Head of caudate nucleus (tissue), 42 donors: ENCODE data around the gene ZNF775.

Experiments
- DNase-seq, 42 donors: peaks; one replicate each; pipeline versions ENCODE4 v3.0.0 to v3.0.0-alpha.2; 2020 to 2021; ENCODE audit warnings: mixed read lengths in 7 of 42
- intact Hi-C: fragments of 100-400 bp; cut with DNase I; formaldehyde crosslinking; loops from one replicate; pipeline ENCODE4 v1.15.0; 2022

The ZNF775 gene

GRCh38 chr7:150365673-150366398 is 13.3 kb upstream of the ZNF775 start:
- DNase-seq: no peak
- intact Hi-C loops: loop anchor here (5.0 kb wide), 1 partner anchor 41 kb away; a partner anchor contains a TSS

- intact Hi-C loops: loop anchor here (5.0 kb wide), 1 partner anchor 40 kb away; a partner anchor contains a TSS
- DNase-seq: no peak
Measured at GRCh38 chr7:150367677-150368095, 11.4 kb upstream of the ZNF775 start.

GRCh38 chr7:150368096-150368883 is 10.8 kb upstream of the ZNF775 start, which contains the start of gene REPIN1:
Gene REPIN1 (plus strand): TSS chr7:150368822. CDS start chr7:150369712, 890 bp downstream.
- intact Hi-C loops: loop anchor here (5.0 kb wide), 1 partner anchor 39 kb away; a partner anchor contains a TSS
- peak; percentile 78 to 98 (median 93) for DNase-seq

GRCh38 chr7:150368884-150369747 is 10.0 kb upstream of the ZNF775 start:
- intact Hi-C loops: loop anchor here (5.0 kb wide), 1 partner anchor 38 kb away; a partner anchor contains a TSS
- peak in 40 of 42 donors; percentile 52 to 88 (median 72) for DNase-seq

GRCh38 chr7:150369748-150370501 is 9.2 kb upstream of the ZNF775 start:
- peak in 4 of 42 donors; percentile 23 to 45 (median 41) for DNase-seq
- intact Hi-C loops: loop anchor here (5.0 to 10.0 kb wide), 3 partner anchors 37 to 655 kb away; partner anchors contain the start of gene ATP6V0E2

GRCh38 chr7:150370612-150371071 is 8.5 kb upstream of the ZNF775 start:
- intact Hi-C loops: loop anchor here (10.0 kb wide), 2 partner anchors 496 to 656 kb away; partner anchors contain the start of gene ATP6V0E2
- DNase-seq: peak in 1 of 42 donors; percentile 23

GRCh38 chr7:150371131-150371995 is 7.8 kb upstream of the ZNF775 start:
- peak in 2 of 42 donors; percentile 13 to 23 for DNase-seq
- intact Hi-C loops: loop anchor here (10.0 kb wide), 2 partner anchors 497 to 657 kb away; partner anchors contain the start of gene ATP6V0E2

GRCh38 chr7:150371996-150372270 is 7.2 kb upstream of the ZNF775 start:
- intact Hi-C loops: loop anchor here (10.0 kb wide), 2 partner anchors 497 to 657 kb away; partner anchors contain the start of gene ATP6V0E2
- DNase-seq: no peak

- DNase-seq: peak in 2 of 42 donors; percentile 26 to 34
- intact Hi-C loops: loop anchor here (10.0 kb wide), 2 partner anchors 498 to 658 kb away; partner anchors contain the start of gene ATP6V0E2
Measured at GRCh38 chr7:150372271-150373048, 6.7 kb upstream of the ZNF775 start.

- intact Hi-C loops: loop anchor here (10.0 kb wide), 2 partner anchors 498 to 658 kb away; partner anchors contain the start of gene ATP6V0E2
- peak in 3 of 42 donors; percentile 9 to 27 (median 20) for DNase-seq
Measured at GRCh38 chr7:150373049-150373801, 5.9 kb upstream of the ZNF775 start.

GRCh38 chr7:150374026-150374425 is 5.1 kb upstream of the ZNF775 start:
- peak in 4 of 42 donors; percentile 10 to 19 (median 14) for DNase-seq
- intact Hi-C loops: loop anchor here (10.0 kb wide), 2 partner anchors 499 to 659 kb away; partner anchors contain the start of gene ATP6V0E2

- intact Hi-C loops: loop anchor here (10.0 kb wide), 2 partner anchors 500 to 660 kb away; partner anchors contain the start of gene ATP6V0E2
- peak in 3 of 42 donors; percentile 5 to 13 (median 8) for DNase-seq
Measured at GRCh38 chr7:150374472-150374871, 4.7 kb upstream of the ZNF775 start.

- intact Hi-C loops: loop anchor here (10.0 kb wide), 2 partner anchors 501 to 661 kb away; partner anchors contain the start of gene ATP6V0E2
- peak in 14 of 42 donors; percentile 12 to 71 (median 38) for DNase-seq
Measured at GRCh38 chr7:150375662-150376521, 3.2 kb upstream of the ZNF775 start.

GRCh38 chr7:150376560-150376959 is 2.6 kb upstream of the ZNF775 start:
- DNase-seq: peak in 2 of 42 donors; percentile 12 to 23
- intact Hi-C loops: loop anchor here (10.0 kb wide), 2 partner anchors 502 to 662 kb away; partner anchors contain the start of gene ATP6V0E2
